OCI-LY7 (cell line): ENCODE measurements around the gene HLF. TPM values are rescaled to one million over a fixed set of nuclear protein-coding genes. Genes with fewer than 3 reads are reported as not detected.

Experiments
- BruUV-seq: library from RNA; stranded (reverse); fragments of 400-500 nt; replicated peaks from 2 replicates; lab custom pipeline; 2021; lab: Mats Ljungman, UMichigan
- CTCF ChIA-PET: fragments of 300-600 bp; sonication (Branson Sonifier 250); formaldehyde crosslinking; loops from one replicate; lab custom pipeline; 2022; ENCODE audit warnings: antibody characterized with exemption; ENCODE audit not compliant: unreplicated experiment; lab: Charles Lee
- POLR2A ChIA-PET: fragments of 300-600 bp; sonication (Branson Sonifier 250); formaldehyde crosslinking; loops from one replicate; lab custom pipeline; 2022; ENCODE audit warnings: antibody characterized with exemption; lab: Charles Lee
- DNase-seq: peaks from one replicate; pipeline ENCODE4 v3.0.0-alpha.2; 2015; ENCODE audit warnings: low spot score
- H2AFZ ChIP-seq: fragments of 200-600 bp; sonication (generic), shearing (Covaris generic); 2 replicates; pipeline ENCODE4 v1.6.1; 2014; ENCODE audit warnings: mild to moderate bottlenecking, antibody characterized with exemption, low read length, moderate library complexity
- H3K27ac ChIP-seq: fragments of 200-600 bp; sonication (generic); 2 replicates; pipeline ENCODE4 v1.5.1; 2014; ENCODE audit warnings: mixed run types, low read depth, mild to moderate bottlenecking, moderate library complexity, low read length, inconsistent platforms; ENCODE audit not compliant: poor library complexity, severe bottlenecking
- H3K36me3 ChIP-seq: fragments of 200-600 bp; sonication (generic); 2 replicates; pipeline ENCODE4 v1.6.1; 2014; ENCODE audit warnings: mild to moderate bottlenecking, antibody characterized with exemption, low read length, moderate library complexity, mixed read lengths; ENCODE audit not compliant: insufficient read depth
- H3K4me1 ChIP-seq: fragments of 200-600 bp; sonication (generic); 2 replicates; pipeline ENCODE4 v1.5.1; 2014; ENCODE audit warnings: mild to moderate bottlenecking, low read length; ENCODE audit not compliant: insufficient read depth, poor library complexity, severe bottlenecking
- H3K4me2 ChIP-seq: fragments of 200-600 bp; sonication (generic); 2 replicates; pipeline ENCODE4 v1.6.1; 2014; ENCODE audit warnings: mild to moderate bottlenecking, low read length
- H3K4me3 ChIP-seq: fragments of 200-600 bp; sonication (generic); 2 replicates; pipeline ENCODE4 v1.5.1; 2014; ENCODE audit warnings: mild to moderate bottlenecking, low read depth, low read length; ENCODE audit not compliant: poor library complexity, severe bottlenecking
- H3K79me2 ChIP-seq: fragments of 200-600 bp; sonication (generic); 2 replicates; pipeline ENCODE4 v1.6.1; 2016; ENCODE audit warnings: low read depth, mild to moderate bottlenecking, low read length, moderate library complexity, mixed read lengths; ENCODE audit not compliant: insufficient read depth
- H3K9me2 ChIP-seq: fragments of 200-600 bp; sonication (generic); 2 replicates; pipeline ENCODE4 v1.6.1; 2016; ENCODE audit warnings: mild to moderate bottlenecking, low read length, mixed read lengths; ENCODE audit not compliant: insufficient read depth
- H3K9me3 ChIP-seq: fragments of 200-600 bp; sonication (generic); 2 replicates; pipeline ENCODE4 v1.6.1; 2014; ENCODE audit warnings: mild to moderate bottlenecking, mixed run types, low read length, mixed read lengths
- H4K20me1 ChIP-seq: fragments of 200-600 bp; sonication (generic); 2 replicates; pipeline ENCODE4 v1.6.1; 2014; ENCODE audit warnings: mild to moderate bottlenecking, antibody characterized with exemption, low read length, moderate library complexity, mixed read lengths; ENCODE audit not compliant: insufficient read depth
- CTCF ChIP-seq: fragments of 200-600 bp; sonication (generic); conservative IDR thresholded peaks from 2 replicates; pipeline ENCODE4 v1.5.1; 2014; ENCODE audit warnings: mild to moderate bottlenecking, antibody characterized with exemption, low read length, moderate library complexity, mixed read lengths
- EZH2phosphoT487 ChIP-seq: fragments of 200-600 bp; sonication (generic); IDR thresholded peaks from 2 replicates; pipeline ENCODE4 v1.6.1; 2018; ENCODE audit warnings: low read depth, borderline replicate concordance, mild to moderate bottlenecking, mixed run types, antibody characterized with exemption, low read length, moderate library complexity, mixed read lengths
- intact Hi-C: fragments of 100-400 bp; cut with micrococcal nuclease; formaldehyde crosslinking; loops from one replicate; pipeline ENCODE4 v1.10.0; 2022; ENCODE audit not compliant: unreplicated experiment
- total RNA-seq, 2 experiments: library from RNA; depleted of rRNA in 1 of 2; stranded (reverse); fragments of >200 nt in 1 of 2; shearing (Covaris generic) in 1 of 2; gene quantifications; 2 replicates each; pipeline ENCODE4 v1.2.3, GENCODE V29; 2014 to 2022

HLF gene
- total RNA-seq, 2 experiments from 2014 or later, result 0.13 TPM; not detected in 1

DNA sequence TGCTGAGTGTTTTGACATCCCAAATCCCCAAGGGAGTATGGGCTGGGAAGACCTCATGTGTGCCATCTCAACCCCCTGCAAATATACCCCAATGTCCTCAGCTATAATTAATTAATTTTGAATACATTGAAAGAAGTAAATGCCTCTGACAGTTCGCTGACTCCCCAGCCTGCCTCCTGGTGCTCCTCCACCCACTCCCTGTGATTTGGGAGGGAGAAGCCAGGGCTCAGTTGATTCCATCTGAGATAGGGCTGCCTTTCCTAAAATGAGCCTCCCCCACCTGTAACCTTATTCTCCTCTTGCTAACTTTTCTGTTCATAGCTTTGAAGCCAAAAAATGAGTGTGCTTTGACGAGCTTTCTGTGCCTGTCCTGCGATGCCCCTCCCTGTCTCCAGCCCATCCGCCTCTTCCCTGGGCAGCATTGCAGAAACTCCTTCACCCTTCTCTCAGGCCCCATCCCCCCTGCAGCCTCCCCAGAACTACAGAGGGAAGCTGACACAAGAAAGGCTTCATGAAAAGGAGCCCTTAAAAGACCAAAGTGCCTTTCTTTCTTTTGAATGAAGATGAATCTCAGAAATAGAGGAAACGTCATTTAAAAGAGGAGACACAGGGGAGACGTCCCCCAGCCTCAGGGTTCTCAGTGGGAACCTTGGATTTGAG lies 70.3 kb downstream of the HLF start:
- Histone ChIP-seq H3K79me2 (no peaks in the 10 kb centered on the region), H3K4me1 (no peaks in the 10 kb centered on the region), H3K9me2 (no peaks in the 10 kb centered on the region), H3K4me3 (no peak overlapping the region), H3K9me3 (peaks cover 10% of the 10 kb centered on the region; the same call in 1 of the 2 replicates), H2AFZ (no peak overlapping the region), H4K20me1 (no peaks in the 10 kb centered on the region), H3K4me2 (no peak overlapping the region), H3K36me3 (no peaks in the 10 kb centered on the region), H3K27ac (no peak overlapping the region)
- TF ChIP-seq CTCF (no peak), EZH2phosphoT487 (no peak)
- intact Hi-C loops, result no loop called here
- ChIA-PET POLR2A (no interaction called here), CTCF (no interaction called here)
- DNase-seq, result no peak
- no TSS peak for BruUV-seq

GRCh38 chr17:55335625-55336024 lies 70.9 kb downstream of the HLF start:
- CTCF ChIA-PET, result no interaction called here
- H2AFZ ChIP-seq, result no peak overlapping the region
- no peak overlapping the region for H3K4me3 ChIP-seq
- no peaks in the 10 kb centered on the region for H3K79me2 ChIP-seq
- DNase-seq, result no peak
- H3K27ac ChIP-seq, result no peak overlapping the region
- no peaks in the 10 kb centered on the region for H4K20me1 ChIP-seq
- POLR2A ChIA-PET, result no interaction called here
- intact Hi-C loops, result no loop called here
- no peaks in the 10 kb centered on the region for H3K9me2 ChIP-seq
- no peak overlapping the region for H3K4me2 ChIP-seq
- BruUV-seq, result no TSS peak
- H3K36me3 ChIP-seq, result no peaks in the 10 kb centered on the region
- H3K4me1 ChIP-seq, result no peaks in the 10 kb centered on the region
- H3K9me3 ChIP-seq, result peaks cover 10% of the 10 kb centered on the region; the same call in 1 of the 2 replicates
- no peak for TF ChIP-seq CTCF
- no peak for TF ChIP-seq EZH2phosphoT487

DNA sequence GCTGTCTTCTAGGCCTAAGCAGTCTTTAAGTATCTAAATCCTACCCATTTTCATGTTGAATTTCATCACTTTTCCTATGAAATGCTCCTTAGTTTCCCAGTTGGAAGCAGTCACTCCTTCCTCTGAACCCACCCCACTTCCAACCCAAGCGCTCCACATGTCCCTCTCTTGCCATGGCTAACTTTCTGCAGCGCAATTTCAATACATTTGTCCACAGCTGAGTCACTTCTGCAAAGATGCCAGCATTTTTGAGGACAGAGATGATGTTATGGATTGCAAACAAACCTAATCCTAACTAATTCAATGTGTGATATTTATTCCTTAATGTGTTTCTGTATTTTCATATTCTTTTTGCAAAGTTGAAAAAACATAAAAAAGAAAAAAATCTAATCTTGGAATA lies 71.7 kb downstream of the HLF start:
- no TSS peak for BruUV-seq
- H2AFZ ChIP-seq, result no peak overlapping the region
- CTCF ChIA-PET, result no interaction called here

More for the DNA sequence above, 71.7 kb downstream of the HLF start:
- POLR2A ChIA-PET, result no interaction called here
- H3K4me1 ChIP-seq, result no peaks in the 10 kb centered on the region
- TF ChIP-seq CTCF (no peak), EZH2phosphoT487 (no peak)
- no peaks in the 10 kb centered on the region for H3K36me3 ChIP-seq
- no peak for DNase-seq
- no peaks in the 10 kb centered on the region for H3K79me2 ChIP-seq
- intact Hi-C loops, result no loop called here
- H3K9me2 ChIP-seq, result no peaks in the 10 kb centered on the region
- H3K4me3 ChIP-seq, result no peak overlapping the region
- no peaks in the 10 kb centered on the region for H4K20me1 ChIP-seq
- H3K9me3 ChIP-seq, result peaks cover 10% of the 10 kb centered on the region; the same call in 1 of the 2 replicates
- no peak overlapping the region for H3K4me2 ChIP-seq
- H3K27ac ChIP-seq, result no peak overlapping the region
